Measurements from ENCODE around the gene TLX1. TPM values are rescaled to one million over a fixed set of nuclear protein-coding genes. Genes with fewer than 3 reads are reported as not detected.

TLX1 gene
- total RNA-seq, 4 donors from 2014 or later = not detected

DNA sequence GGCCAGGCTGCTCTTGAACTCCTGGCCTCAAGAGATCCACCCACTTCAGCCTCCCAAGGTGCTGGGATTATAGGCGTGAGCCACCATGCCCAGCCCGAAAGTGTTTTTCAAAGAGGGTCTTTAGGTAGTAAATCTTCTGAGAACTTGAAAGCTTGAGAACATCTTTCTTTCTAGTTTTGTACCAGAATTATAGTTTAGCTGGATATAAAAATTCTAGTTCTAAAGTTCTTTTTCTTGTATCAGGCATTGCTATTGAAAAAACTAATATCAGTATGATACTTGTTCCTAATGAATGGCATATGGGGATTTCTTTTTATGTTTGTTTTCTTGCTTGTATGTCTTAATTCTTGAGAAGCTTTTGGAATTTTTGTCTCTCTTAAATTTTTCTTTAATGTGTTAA lies 43.2 kb downstream of the TLX1 start:
- TF ChIP-seq, protein P1, sequence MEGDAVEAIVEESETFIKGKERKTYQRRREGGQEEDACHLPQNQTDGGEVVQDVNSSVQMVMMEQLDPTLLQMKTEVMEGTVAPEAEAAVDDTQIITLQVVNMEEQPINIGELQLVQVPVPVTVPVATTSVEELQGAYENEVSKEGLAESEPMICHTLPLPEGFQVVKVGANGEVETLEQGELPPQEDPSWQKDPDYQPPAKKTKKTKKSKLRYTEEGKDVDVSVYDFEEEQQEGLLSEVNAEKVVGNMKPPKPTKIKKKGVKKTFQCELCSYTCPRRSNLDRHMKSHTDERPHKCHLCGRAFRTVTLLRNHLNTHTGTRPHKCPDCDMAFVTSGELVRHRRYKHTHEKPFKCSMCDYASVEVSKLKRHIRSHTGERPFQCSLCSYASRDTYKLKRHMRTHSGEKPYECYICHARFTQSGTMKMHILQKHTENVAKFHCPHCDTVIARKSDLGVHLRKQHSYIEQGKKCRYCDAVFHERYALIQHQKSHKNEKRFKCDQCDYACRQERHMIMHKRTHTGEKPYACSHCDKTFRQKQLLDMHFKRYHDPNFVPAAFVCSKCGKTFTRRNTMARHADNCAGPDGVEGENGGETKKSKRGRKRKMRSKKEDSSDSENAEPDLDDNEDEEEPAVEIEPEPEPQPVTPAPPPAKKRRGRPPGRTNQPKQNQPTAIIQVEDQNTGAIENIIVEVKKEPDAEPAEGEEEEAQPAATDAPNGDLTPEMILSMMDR (IDR thresholded peaks at IDR 0.05; ENCODE audit: low read depth) = no peak

DNA sequence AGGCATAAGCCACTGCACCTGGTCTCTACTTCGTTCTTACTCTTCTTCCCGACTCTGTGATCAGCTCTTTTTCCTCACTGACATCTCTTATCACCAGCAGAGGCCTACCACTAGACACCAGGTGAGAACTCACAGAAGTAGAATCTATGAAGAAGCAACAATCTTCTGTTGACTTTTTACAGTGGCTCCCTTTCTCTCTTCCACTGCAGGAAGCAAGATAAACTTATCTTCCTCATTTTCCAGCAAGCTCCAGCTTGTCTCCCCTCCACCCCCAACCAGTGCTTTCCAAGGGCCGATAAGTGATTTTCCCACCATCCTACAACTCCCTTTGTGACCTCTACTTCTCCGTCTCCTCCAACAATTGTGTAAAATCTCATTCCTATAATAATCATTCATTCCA lies 45.5 kb downstream of the TLX1 start:
- TF ChIP-seq, protein P1 (IDR thresholded peaks at IDR 0.05; ENCODE audit: low read depth) = no peak

DNA sequence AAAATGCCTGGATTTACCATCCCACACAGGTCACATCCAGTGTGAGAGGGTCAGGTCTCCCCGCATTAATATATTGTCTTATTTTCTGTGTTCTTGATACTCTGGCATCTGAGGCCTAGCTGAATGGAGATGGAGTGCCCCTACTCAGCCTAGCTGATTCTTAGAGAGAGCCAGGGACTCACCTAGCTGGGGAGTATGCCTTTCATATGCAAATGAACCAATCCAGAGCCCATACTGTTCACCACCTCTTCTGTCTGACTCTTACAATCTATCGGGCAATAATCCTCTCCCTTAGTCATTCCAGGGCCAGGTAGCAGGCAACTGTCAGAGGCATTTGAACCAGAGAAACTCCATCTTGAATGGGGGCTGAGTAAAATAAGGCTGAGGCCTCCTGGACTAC lies 51.8 kb downstream of the TLX1 start:
- TF ChIP-seq, protein P1 (IDR thresholded peaks at IDR 0.05; ENCODE audit: low read depth) = no peak

DNA sequence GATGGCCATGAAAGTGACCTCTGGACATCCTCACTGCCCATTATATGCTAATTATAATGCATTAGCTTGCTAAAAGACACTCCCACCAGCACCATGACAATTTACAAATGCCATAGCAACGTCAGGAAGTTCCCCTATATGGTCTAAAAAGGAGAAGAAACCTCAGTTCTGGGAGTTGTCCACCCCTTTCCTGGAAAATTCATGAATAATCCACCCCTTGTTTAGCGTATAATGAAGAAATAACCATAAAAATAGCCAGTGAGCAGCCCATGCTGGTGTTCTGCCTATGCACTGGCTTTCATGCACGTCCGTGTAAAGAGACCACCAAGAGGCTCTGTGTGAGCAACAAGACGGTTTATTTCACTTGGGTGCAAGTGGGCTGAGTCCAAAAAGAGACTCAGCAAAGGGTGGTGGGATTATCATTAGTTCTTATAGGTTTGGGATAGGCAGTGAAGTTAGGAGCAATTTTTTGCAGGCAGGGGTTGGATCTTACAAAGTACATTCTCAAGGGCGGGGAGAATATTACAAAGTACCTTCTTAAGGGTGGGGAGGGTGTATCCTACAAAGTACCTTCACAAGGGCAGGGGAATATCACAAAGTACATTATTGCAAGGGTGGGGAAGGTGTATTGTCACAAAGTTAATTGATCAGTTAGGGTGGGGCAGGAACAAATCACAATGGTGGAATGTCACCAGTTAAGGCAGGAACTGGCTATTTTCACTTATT lies 52.5 kb downstream of the TLX1 start:
- TF ChIP-seq, protein P1 (IDR thresholded peaks at IDR 0.05; ENCODE audit: low read depth) = no peak

Other genes starting within 250 kb of the TLX1 start
- gene SLF2, start 218.3 kb upstream of the TLX1 start, total RNA-seq = 10 to 100 TPM; 24.9 to 32.6 (median 28.5) TPM
- gene SEMA4G, start 161.8 kb upstream of the TLX1 start, total RNA-seq = 1 to 10 TPM in 1 of 4 donors, under 1 TPM in 2, not detected in 1; under 0.01 to 5.7 (median 0.51) TPM
- 10 to 100 TPM; 57.3 to 86.7 (median 65.3) TPM for gene MRPL43, start 143.8 kb upstream of the TLX1 start, total RNA-seq
- gene TWNK, start 143.8 kb upstream of the TLX1 start, total RNA-seq = 1 to 10 TPM; 2.4 to 6.2 (median 3.3) TPM
- 100 to 1,000 TPM in 1 of 4 donors, 10 to 100 TPM in 3; 27.4 to 130 (median 45.2) TPM for gene LZTS2, start 131.5 kb upstream of the TLX1 start, total RNA-seq
- 1 to 10 TPM in 2 of 4 donors, under 1 TPM in 2; 0.22 to 1.7 (median 0.92) TPM for gene PDZD7, start 100.2 kb upstream of the TLX1 start, total RNA-seq
- gene SFXN3, start 100.1 kb upstream of the TLX1 start, total RNA-seq = 100 to 1,000 TPM in 2 of 4 donors, 10 to 100 TPM in 2; 26.9 to 131 (median 101) TPM
- gene KAZALD1, start 69.3 kb upstream of the TLX1 start, total RNA-seq = 1 to 10 TPM in 3 of 4 donors, under 1 TPM in 1; 0.98 to 4.9 (median 3.7) TPM
- gene LBX1, start 98.2 kb downstream of the TLX1 start, total RNA-seq = not detected
- 10 to 100 TPM in 3 of 4 donors, 1 to 10 TPM in 1; 9.7 to 16.8 (median 10.7) TPM for gene BTRC, start 222.9 kb downstream of the TLX1 start, total RNA-seq